Peyer's patch (tissue), 4 donors: ENCODE measurements around the gene RNF126.

Experiments
- POLR2A ChIP-seq, 2 donors: fragments of 450-650 bp; IDR thresholded peaks; one replicate each; pipeline ENCODE4 v1.5.1; 2017; ENCODE audit warnings: antibody characterized with exemption in 2 of 2, mild to moderate bottlenecking in 2 of 2, moderate library complexity in 2 of 2
- TF ChIP-seq, protein P1 (sequence below), 6 experiments: fragments of 450-650 bp in 4 of 6; fragments of 200-600 bp in 2 of 6; sonication (generic) in 1 of 6; IDR thresholded peaks; one replicate each; pipeline ENCODE4 v1.5.1; 2017 to 2019; ENCODE audit warnings: antibody characterized with exemption in 6 of 6, mild to moderate bottlenecking in 3 of 6, moderate library complexity in 1 of 6

DNA sequence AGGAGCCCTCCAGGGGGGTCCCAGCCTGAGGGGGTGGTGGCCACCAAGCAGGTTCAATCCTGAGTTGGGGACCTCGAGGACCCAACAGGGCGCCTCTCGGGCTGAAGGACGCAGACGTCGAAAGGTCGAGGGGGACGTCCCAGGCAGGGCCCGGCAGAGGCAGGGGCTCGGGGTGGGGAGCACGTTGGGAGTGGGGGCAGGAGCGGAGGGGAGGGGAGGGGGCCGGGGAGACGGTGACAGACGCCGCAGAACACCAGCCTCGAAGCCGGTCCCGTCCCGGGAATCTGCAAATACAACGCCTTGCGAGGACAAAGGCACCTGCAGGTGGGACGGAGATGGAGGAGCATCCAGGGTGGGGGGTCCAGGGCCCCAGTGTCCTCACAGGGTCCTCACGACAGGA, 19.3 kb downstream of the RNF126 start:
- no peak for TF ChIP-seq POLR2A (IDR thresholded peaks at IDR 0.05)
- TF ChIP-seq, protein P1, sequence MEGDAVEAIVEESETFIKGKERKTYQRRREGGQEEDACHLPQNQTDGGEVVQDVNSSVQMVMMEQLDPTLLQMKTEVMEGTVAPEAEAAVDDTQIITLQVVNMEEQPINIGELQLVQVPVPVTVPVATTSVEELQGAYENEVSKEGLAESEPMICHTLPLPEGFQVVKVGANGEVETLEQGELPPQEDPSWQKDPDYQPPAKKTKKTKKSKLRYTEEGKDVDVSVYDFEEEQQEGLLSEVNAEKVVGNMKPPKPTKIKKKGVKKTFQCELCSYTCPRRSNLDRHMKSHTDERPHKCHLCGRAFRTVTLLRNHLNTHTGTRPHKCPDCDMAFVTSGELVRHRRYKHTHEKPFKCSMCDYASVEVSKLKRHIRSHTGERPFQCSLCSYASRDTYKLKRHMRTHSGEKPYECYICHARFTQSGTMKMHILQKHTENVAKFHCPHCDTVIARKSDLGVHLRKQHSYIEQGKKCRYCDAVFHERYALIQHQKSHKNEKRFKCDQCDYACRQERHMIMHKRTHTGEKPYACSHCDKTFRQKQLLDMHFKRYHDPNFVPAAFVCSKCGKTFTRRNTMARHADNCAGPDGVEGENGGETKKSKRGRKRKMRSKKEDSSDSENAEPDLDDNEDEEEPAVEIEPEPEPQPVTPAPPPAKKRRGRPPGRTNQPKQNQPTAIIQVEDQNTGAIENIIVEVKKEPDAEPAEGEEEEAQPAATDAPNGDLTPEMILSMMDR (IDR thresholded peaks at IDR 0.05): no peak
